ENCODE results near the gene GALNT16. TPM values are rescaled to one million over a fixed set of nuclear protein-coding genes. Genes with fewer than 3 reads are reported as not detected.

The GALNT16 gene
- total and polyA plus RNA-seq, 2 donors from 2014 or later, result 13.1 to 15.2 TPM

- H3K9me3 ChIP-seq (ENCODE audit: control insufficient read depth in 2 of 3, insufficient read depth in 1 of 3, low read length in 3 of 3), result no peaks in the 10 kb centered on the region
- no peaks in the 10 kb centered on the region for H3K36me3 ChIP-seq (ENCODE audit: control insufficient read depth in 2 of 3, insufficient read depth in 3 of 3, low read length in 3 of 3)
- intact Hi-C loops (cut with DNase I), result no loop called here
- H3K4me3 ChIP-seq (ENCODE audit: low read length in 3 of 3), result no peak overlapping the region
- no peak for FAIRE-seq
- no peaks in the 10 kb centered on the region for H3K27me3 ChIP-seq (ENCODE audit: control insufficient read depth, insufficient read depth, low read length)
- no peak for DNase-seq
- TF ChIP-seq CTCF (IDR thresholded peaks at IDR 0.05; ENCODE audit: borderline replicate concordance, extremely low read depth, insufficient read depth), result no peak
- H3K4me1 ChIP-seq (ENCODE audit: control insufficient read depth in 2 of 3, insufficient read depth in 2 of 3, low read depth in 1 of 3, low read length in 3 of 3), result no peaks in the 10 kb centered on the region
- no peak overlapping the region for H3K27ac ChIP-seq (ENCODE audit: low read depth in 2 of 2, low read length in 2 of 2)
- no peak overlapping the region for H3K9ac ChIP-seq (ENCODE audit: low read length in 3 of 3)
Measured at GRCh38 chr14:69363964-69364363, 104.0 kb downstream of the GALNT16 start.

DNA sequence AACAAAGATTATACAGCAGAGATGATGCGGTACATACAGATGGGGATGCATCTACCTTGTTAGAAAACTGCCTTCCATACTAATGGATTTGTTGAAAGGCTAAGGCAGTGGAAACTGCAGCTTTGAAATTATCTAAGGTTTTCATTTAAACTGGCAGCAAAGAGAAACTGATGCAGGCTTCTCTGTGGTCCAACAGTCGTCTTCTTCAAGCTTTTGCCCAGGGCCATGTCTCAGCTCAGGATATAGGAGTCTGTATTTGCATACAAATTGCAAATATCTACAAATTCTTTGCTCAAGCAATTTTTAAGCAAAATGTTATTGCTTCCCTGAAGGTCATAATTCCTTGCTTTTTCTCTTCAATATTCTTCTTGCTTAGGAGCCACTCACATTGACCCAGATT is 104.4 kb downstream of the GALNT16 start:
- intact Hi-C loops (cut with DNase I), result no loop called here

DNA sequence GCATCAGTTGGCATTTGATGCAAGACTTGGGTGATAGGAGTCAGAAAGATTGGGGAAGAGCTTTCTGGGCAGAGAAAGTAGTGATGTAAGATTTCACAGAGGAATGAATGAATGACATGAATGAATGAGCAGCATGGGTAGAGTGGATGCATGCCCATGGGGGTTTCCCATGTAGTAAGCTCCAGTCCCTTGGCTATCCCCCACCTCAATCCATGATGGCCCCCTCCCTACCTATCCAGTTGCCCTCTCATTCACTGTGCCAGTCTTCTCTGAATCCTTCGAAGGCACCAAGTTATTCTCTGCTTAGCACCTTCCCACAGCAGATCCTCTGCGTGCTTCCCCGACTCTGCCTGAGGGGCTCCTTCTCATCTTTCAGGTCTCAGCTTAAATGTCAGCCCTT is 106.1 kb downstream of the GALNT16 start:
- no peak for TF ChIP-seq CTCF (IDR thresholded peaks at IDR 0.05; ENCODE audit: borderline replicate concordance, extremely low read depth, insufficient read depth)
- Histone ChIP-seq H3K4me1 (ENCODE audit: control insufficient read depth in 2 of 3, insufficient read depth in 2 of 3, low read depth in 1 of 3, low read length in 3 of 3) (no peaks in the 10 kb centered on the region), H3K36me3 (ENCODE audit: control insufficient read depth in 2 of 3, insufficient read depth in 3 of 3, low read length in 3 of 3) (no peaks in the 10 kb centered on the region), H3K4me3 (ENCODE audit: low read length in 3 of 3) (no peak overlapping the region), H3K27ac (ENCODE audit: low read depth in 2 of 2, low read length in 2 of 2) (no peak overlapping the region), H3K9me3 (ENCODE audit: control insufficient read depth in 2 of 3, insufficient read depth in 1 of 3, low read length in 3 of 3) (no peaks in the 10 kb centered on the region), H3K9ac (ENCODE audit: low read length in 3 of 3) (no peak overlapping the region), H3K27me3 (ENCODE audit: control insufficient read depth, insufficient read depth, low read length) (no peaks in the 10 kb centered on the region)
- intact Hi-C loops (cut with DNase I), result no loop called here
- FAIRE-seq (no peak), DNase-seq (no peak)

More for the DNA sequence above, 104.4 kb downstream of the GALNT16 start:
- no peak for TF ChIP-seq CTCF (IDR thresholded peaks at IDR 0.05; ENCODE audit: borderline replicate concordance, extremely low read depth, insufficient read depth)
- Histone ChIP-seq H3K4me3 (ENCODE audit: low read length in 3 of 3) (no peak overlapping the region), H3K4me1 (ENCODE audit: control insufficient read depth in 2 of 3, insufficient read depth in 2 of 3, low read depth in 1 of 3, low read length in 3 of 3) (no peaks in the 10 kb centered on the region), H3K27ac (ENCODE audit: low read depth in 2 of 2, low read length in 2 of 2) (no peak overlapping the region), H3K9me3 (ENCODE audit: control insufficient read depth in 2 of 3, insufficient read depth in 1 of 3, low read length in 3 of 3) (no peaks in the 10 kb centered on the region), H3K36me3 (ENCODE audit: control insufficient read depth in 2 of 3, insufficient read depth in 3 of 3, low read length in 3 of 3) (no peaks in the 10 kb centered on the region), H3K9ac (ENCODE audit: low read length in 3 of 3) (no peak overlapping the region), H3K27me3 (ENCODE audit: control insufficient read depth, insufficient read depth, low read length) (no peaks in the 10 kb centered on the region)
- DNase-seq (no peak), FAIRE-seq (no peak)

DNA sequence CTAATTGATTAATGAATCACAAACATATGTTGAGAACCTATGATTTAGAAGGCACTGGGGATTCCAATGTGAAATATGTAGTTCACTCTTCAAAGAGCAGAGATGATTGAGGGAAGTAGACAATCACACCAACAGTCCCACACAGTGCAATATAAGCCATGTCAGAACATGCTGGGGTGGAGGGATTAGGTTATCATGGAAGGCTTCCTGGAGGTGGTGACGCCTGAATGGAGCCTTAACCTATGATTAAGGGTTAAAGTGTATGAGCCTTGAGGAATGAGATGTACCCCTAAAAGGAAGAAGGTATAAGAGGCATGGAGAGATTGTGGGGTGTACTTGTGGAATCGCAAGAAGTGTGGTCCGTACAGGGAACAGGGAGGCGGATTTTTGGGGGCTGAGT is 106.8 kb downstream of the GALNT16 start:
- Histone ChIP-seq H3K27me3 (ENCODE audit: control insufficient read depth, insufficient read depth, low read length) (no peaks in the 10 kb centered on the region), H3K9me3 (ENCODE audit: control insufficient read depth in 2 of 3, insufficient read depth in 1 of 3, low read length in 3 of 3) (no peaks in the 10 kb centered on the region), H3K36me3 (ENCODE audit: control insufficient read depth in 2 of 3, insufficient read depth in 3 of 3, low read length in 3 of 3) (no peaks in the 10 kb centered on the region), H3K4me3 (ENCODE audit: low read length in 3 of 3) (no peak overlapping the region), H3K9ac (ENCODE audit: low read length in 3 of 3) (no peak overlapping the region), H3K27ac (ENCODE audit: low read depth in 2 of 2, low read length in 2 of 2) (no peak overlapping the region), H3K4me1 (ENCODE audit: control insufficient read depth in 2 of 3, insufficient read depth in 2 of 3, low read depth in 1 of 3, low read length in 3 of 3) (no peaks in the 10 kb centered on the region)
- TF ChIP-seq CTCF (IDR thresholded peaks at IDR 0.05; ENCODE audit: borderline replicate concordance, extremely low read depth, insufficient read depth), result no peak
- DNase-seq (no peak), FAIRE-seq (no peak)
- intact Hi-C loops (cut with DNase I), result no loop called here

Data from kidney (tissue), 14 donors.